ENCODE measurements around the gene OSBPL5. TPM values are rescaled to one million over a fixed set of nuclear protein-coding genes. Genes with fewer than 3 reads are reported as not detected.

OSBPL5 gene
- total RNA-seq, 2 donors from 2014 or later = 35.0 to 50.7 TPM

GRCh38 chr11:3037945-3038271 is 127.2 kb downstream of the OSBPL5 start:
- WGBS = 89% methylated on average over 12 of the region's 12 CpGs
- peaks cover 0 to 9% of the 10 kb centered on the region in 2 donors for H3K36me3 ChIP-seq
- TF ChIP-seq CTCF (IDR thresholded peaks at IDR 0.05) (no peak), POLR2A (IDR thresholded peaks at IDR 0.05) (no peak), POLR2AphosphoS5 (IDR thresholded peaks at IDR 0.05) (no peak)
- no peak overlapping the region for H3K27ac ChIP-seq
- no peak for DNase-seq (ENCODE audit: low spot score)
- intact Hi-C loops (cut with DNase I) = loop anchor here (5.0 kb wide), 1 partner anchor 179 kb away; the partner anchor contains the start of gene MRGPRG
- H3K27me3 ChIP-seq (replicated peaks; ENCODE audit: insufficient read depth) = no peaks in the 10 kb centered on the region
- H3K9me3 ChIP-seq = no peaks in the 10 kb centered on the region
- H3K4me1 ChIP-seq (replicated peaks) = no peaks in the 10 kb centered on the region
- no peak overlapping the region for H3K4me3 ChIP-seq

Small RNA genes within 50 kb of the gene (small RNA-seq; reads per million reads assigned to genes)
- gene RNU1-91P = 0 reads per million in 2 donors

Other genes with a start within 250 kb of the OSBPL5 start
- gene PHLDA2, start 235.9 kb downstream of the OSBPL5 start, total RNA-seq = 10 to 100 TPM; 12.4 to 20.4 TPM
- gene NAP1L4, start 173.0 kb downstream of the OSBPL5 start, total RNA-seq = 100 to 1,000 TPM; 103 to 131 TPM
- gene CARS1, start 107.9 kb downstream of the OSBPL5 start, total RNA-seq = 10 to 100 TPM; 25.6 to 28.9 TPM
- 1 to 10 TPM in 1 of 2 donors, not detected in 1; 2.7 TPM for gene MRGPRG, start 53.5 kb upstream of the OSBPL5 start, total RNA-seq
- 1 to 10 TPM in 1 of 2 donors, not detected in 1; 1.0 TPM for gene MRGPRE, start 67.1 kb upstream of the OSBPL5 start, total RNA-seq
- gene ZNF195, start 213.8 kb upstream of the OSBPL5 start, total RNA-seq = 10 to 100 TPM; 29.6 to 33.2 TPM